Hepatocyte (in vitro differentiated cells): ENCODE results near the gene RAPGEF4. TPM values are rescaled to one million over a fixed set of nuclear protein-coding genes. Genes with fewer than 3 reads are reported as not detected.
A peak's percentile ranks its signal among the peaks of the same experiment; 100 is the strongest.

Experiments used
- DNase-seq: peaks from one replicate; pipeline ENCODE4 v3.0.0-alpha.2; 2016; ENCODE audit warnings: low spot score
- H2AFZ ChIP-seq: fragments of 200-600 bp; sonication (generic); 2 replicates; pipeline ENCODE4 v1.6.0; 2016; ENCODE audit warnings: antibody characterized with exemption, mild to moderate bottlenecking
- H3K27ac ChIP-seq: fragments of 200-600 bp; sonication (generic); 2 replicates; pipeline ENCODE4 v1.5.1; 2016; ENCODE audit warnings: mild to moderate bottlenecking
- H3K27me3 ChIP-seq: fragments of 200-600 bp; sonication (generic); 2 replicates; pipeline ENCODE4 v1.6.1; 2016
- H3K36me3 ChIP-seq: fragments of 200-600 bp; sonication (generic); replicated peaks from 2 replicates; pipeline ENCODE4 v1.5.1; 2016; ENCODE audit warnings: low read depth; ENCODE audit not compliant: insufficient read depth
- H3K4me1 ChIP-seq: fragments of 200-600 bp; sonication (generic); 2 replicates; pipeline ENCODE4 v1.5.1; 2016; ENCODE audit warnings: mild to moderate bottlenecking, moderate library complexity; ENCODE audit not compliant: insufficient read depth
- H3K4me2 ChIP-seq: fragments of 200-600 bp; sonication (generic); 2 replicates; pipeline ENCODE4 v1.6.0; 2016
- H3K4me3 ChIP-seq: fragments of 200-600 bp; sonication (generic); 2 replicates; pipeline ENCODE4 v1.5.1; 2016; ENCODE audit warnings: mild to moderate bottlenecking
- H3K79me2 ChIP-seq: fragments of 200-600 bp; sonication (generic); 2 replicates; pipeline ENCODE4 v1.6.0; 2017; ENCODE audit warnings: mild to moderate bottlenecking
- H3K9me2 ChIP-seq: fragments of 200-600 bp; sonication (generic); replicated peaks from 2 replicates; pipeline ENCODE4 v1.6.0; 2017; ENCODE audit warnings: mild to moderate bottlenecking; ENCODE audit not compliant: insufficient read depth
- H3K9me3 ChIP-seq: fragments of 200-600 bp; sonication (generic); 2 replicates; pipeline ENCODE4 v1.5.1; 2016; ENCODE audit warnings: low read depth, mild to moderate bottlenecking
- H4K20me1 ChIP-seq: fragments of 200-600 bp; sonication (generic); 2 replicates; pipeline ENCODE4 v1.6.0; 2016; ENCODE audit warnings: mild to moderate bottlenecking; ENCODE audit not compliant: insufficient read depth, poor library complexity, severe bottlenecking
- CTCF ChIP-seq: fragments of 200-600 bp; sonication (generic); IDR thresholded peaks from 2 replicates; pipeline ENCODE4 v1.5.1; 2016; ENCODE audit warnings: antibody characterized with exemption, mild to moderate bottlenecking; ENCODE audit not compliant: poor library complexity
- EZH2 ChIP-seq: fragments of 200-600 bp; sonication (generic); IDR thresholded peaks from 2 replicates; pipeline ENCODE4 v1.6.1; 2016; ENCODE audit warnings: antibody characterized with exemption, mild to moderate bottlenecking, borderline replicate concordance
- EZH2phosphoT487 ChIP-seq: fragments of 200-600 bp; sonication (generic); IDR thresholded peaks from one replicate; pipeline ENCODE4 v1.6.1; 2018; ENCODE audit warnings: antibody characterized with exemption, mild to moderate bottlenecking, low read depth, moderate library complexity; ENCODE audit not compliant: unreplicated experiment, severe bottlenecking
- WGBS: methylation state at CpG from one replicate; pipeline ENCODE4 v1.1.6; 2016; ENCODE audit warnings: low lambda C conversion rate; ENCODE audit errors: missing lambda C conversion rate; 5-methylcytosine and 5-hydroxymethylcytosine counted together
- polyA plus RNA-seq: library from polyadenylated mRNA; unstranded; fragments of >200 nt; fragmentation: Nextera tagmentation; extraction: Ambion mirVana; gene quantifications from 2 replicates; pipeline ENCODE4 v1.2.1, GENCODE V29; 2016
- total RNA-seq: library from RNA; depleted of rRNA; stranded (reverse); fragments of >200 nt; gene quantifications from 2 replicates; pipeline ENCODE4 v1.2.3, GENCODE V29; 2014

RAPGEF4 gene
- total and polyA plus RNA-seq, 2 experiments from 2014 or later, result 1.9 to 2.0 TPM

GRCh38 chr2:172972005-172972619 is 236.5 kb downstream of the RAPGEF4 start:
- no peaks in the 10 kb centered on the region for H3K36me3 ChIP-seq
- no peaks in the 10 kb centered on the region for H3K79me2 ChIP-seq
- H3K9me2 ChIP-seq, result no peaks in the 10 kb centered on the region
- no peak overlapping the region for H3K4me3 ChIP-seq
- H3K4me1 ChIP-seq, result peaks cover 4% of the 10 kb centered on the region
- no peak overlapping the region for H3K27ac ChIP-seq
- H3K4me2 ChIP-seq, result no peak overlapping the region
- peak; percentile 55 for DNase-seq
- TF ChIP-seq EZH2 (no peak), CTCF (peak; percentile 61), EZH2phosphoT487 (no peak)
- no peaks in the 10 kb centered on the region for H4K20me1 ChIP-seq
- H2AFZ ChIP-seq, result no peak overlapping the region
- no peaks in the 10 kb centered on the region for H3K27me3 ChIP-seq
- H3K9me3 ChIP-seq, result no peaks in the 10 kb centered on the region
- WGBS, result 53% methylated on average over 12 of the region's 12 CpGs

DNA sequence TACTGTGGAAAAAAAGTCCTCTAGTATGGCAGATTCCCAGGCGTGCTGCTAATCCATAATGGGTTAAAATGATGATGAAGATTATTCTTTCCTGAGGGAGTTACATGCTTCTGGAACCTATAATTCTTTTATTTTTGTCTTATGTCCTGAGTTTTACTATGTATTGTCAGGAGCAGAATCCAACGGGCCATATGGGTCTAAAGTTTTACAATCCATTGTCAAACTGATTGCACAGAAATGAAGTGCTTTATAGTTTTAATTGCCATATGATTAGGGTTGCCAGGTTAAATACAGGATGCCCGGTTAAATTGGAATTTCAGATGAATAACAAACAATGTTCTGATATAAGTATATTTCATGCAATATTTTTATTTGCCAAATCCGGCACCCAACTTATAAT is 239.1 kb downstream of the RAPGEF4 start:
- no peaks in the 10 kb centered on the region for H3K9me3 ChIP-seq
- H4K20me1 ChIP-seq, result no peaks in the 10 kb centered on the region
- no peak overlapping the region for H3K27ac ChIP-seq
- TF ChIP-seq EZH2phosphoT487 (no peak), EZH2 (no peak), CTCF (no peak)
- H3K79me2 ChIP-seq, result no peaks in the 10 kb centered on the region
- H3K27me3 ChIP-seq, result no peaks in the 10 kb centered on the region
- no peaks in the 10 kb centered on the region for H3K9me2 ChIP-seq
- DNase-seq, result no peak
- no peak overlapping the region for H2AFZ ChIP-seq
- H3K4me2 ChIP-seq, result no peak overlapping the region
- 75% methylated on average over 4 of the region's 4 CpGs for WGBS
- H3K4me3 ChIP-seq, result no peak overlapping the region
- H3K4me1 ChIP-seq, result no peaks in the 10 kb centered on the region
- H3K36me3 ChIP-seq, result no peaks in the 10 kb centered on the region

DNA sequence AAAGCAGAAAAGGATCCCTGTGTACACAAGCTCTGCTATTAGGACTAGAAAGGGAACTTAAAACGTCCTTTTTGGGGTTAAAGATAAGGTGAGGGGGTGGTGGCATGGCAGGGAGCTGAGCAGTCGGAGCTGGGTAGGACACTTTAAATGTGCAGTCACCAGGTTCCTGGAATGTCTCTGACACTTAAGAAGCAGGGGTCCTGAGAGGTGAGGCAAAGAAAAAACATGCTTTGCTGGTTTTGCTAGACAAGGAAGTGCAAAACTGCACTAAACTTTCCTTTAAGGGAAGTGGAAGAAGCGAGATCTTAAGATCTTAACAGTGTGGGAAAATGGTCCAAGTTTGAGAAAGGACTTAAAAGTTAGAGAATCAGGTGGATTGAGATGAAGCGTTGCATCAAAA is 240.5 kb downstream of the RAPGEF4 start:
- Histone ChIP-seq H3K27ac (peak overlapping the region; percentile 46), H3K79me2 (no peaks in the 10 kb centered on the region)

More for the DNA sequence above, 240.5 kb downstream of the RAPGEF4 start:
- 56% methylated on average over 4 of the region's 4 CpGs for WGBS
- Histone ChIP-seq H3K27me3 (no peaks in the 10 kb centered on the region), H3K4me1 (no peaks in the 10 kb centered on the region), H3K9me3 (no peaks in the 10 kb centered on the region), H4K20me1 (no peaks in the 10 kb centered on the region), H3K36me3 (no peaks in the 10 kb centered on the region), H3K4me2 (no peak overlapping the region), H2AFZ (no peak overlapping the region), H3K4me3 (no peak overlapping the region), H3K9me2 (no peaks in the 10 kb centered on the region)
- TF ChIP-seq EZH2 (no peak), CTCF (no peak), EZH2phosphoT487 (no peak)
- peak; percentile 23 for DNase-seq
